ENCODE measurements around the gene TGFBI.

The TGFBI gene

GRCh38 chr5:136098176-136098575 is 69.4 kb downstream of the TGFBI start:
- DNase-seq: no peak

- DNase-seq: no peak
These were observed 71.1 kb downstream of the TGFBI start for GRCh38 chr5:136099870-136100269.

GRCh38 chr5:136101884-136102283 is 73.1 kb downstream of the TGFBI start:
- no peak for DNase-seq

- no peak for DNase-seq
These were observed 74.3 kb downstream of the TGFBI start for GRCh38 chr5:136103118-136103517.

GRCh38 chr5:136104306-136104965 is 75.6 kb downstream of the TGFBI start:
- DNase-seq: no peak

- DNase-seq: no peak
These were observed 77.7 kb downstream of the TGFBI start for GRCh38 chr5:136106351-136107031.

GRCh38 chr5:136108180-136108611 is 79.4 kb downstream of the TGFBI start:
- no peak for DNase-seq

- no peak for DNase-seq
These were observed 80.0 kb downstream of the TGFBI start for GRCh38 chr5:136108766-136109165.

GRCh38 chr5:136109453-136110135 is 80.8 kb downstream of the TGFBI start:
- DNase-seq: no peak

Measured in midbrain (tissue), 1 donor.